Cardiac fibroblast (primary cell): ENCODE data around the gene HEXIM2.
"Not testable (repeated sequence)": the region's sequence is repeated elsewhere in the genome, so short reads cannot be mapped to it uniquely, and the experiment has no call there.

Source experiments
- DNase-seq, 2 donors: peaks; one replicate each; pipeline versions ENCODE4 v3.0.0 to v3.0.0-alpha.2; 2010; ENCODE audit warnings: low read depth in 2 of 2
- H3K4me3 ChIP-seq, 2 donors: replicated peaks in 1 of 2; 1 replicate in 1 of 2; 2 replicates in 1 of 2; pipeline ENCODE4 v1.5.1; 2011; ENCODE audit warnings: low read depth in 2 of 2, low read length in 2 of 2, mild to moderate bottlenecking in 2 of 2, moderate library complexity in 1 of 2
- CTCF ChIP-seq: IDR thresholded peaks from one replicate; pipeline ENCODE4 v1.5.1; 2011; ENCODE audit warnings: low read depth, mild to moderate bottlenecking, low read length, inconsistent platforms

Gene HEXIM2

GRCh38 chr17:45121055-45121454, 40.6 kb upstream of the HEXIM2 start:
- H3K4me3 ChIP-seq: no peak overlapping the region
- DNase-seq: no peak
- TF ChIP-seq CTCF: no peak

GRCh38 chr17:45123076-45123770, 38.5 kb upstream of the HEXIM2 start:
- no peak overlapping the region for H3K4me3 ChIP-seq
- TF ChIP-seq CTCF: no peak

GRCh38 chr17:45123930-45124796, 37.5 kb upstream of the HEXIM2 start:
- peak; percentile 88 for DNase-seq
- H3K4me3 ChIP-seq: no peak overlapping the region
- TF ChIP-seq CTCF: no peak

More at GRCh38 chr17:45123076-45123770, 38.5 kb upstream of the HEXIM2 start:
- DNase-seq: no peak

GRCh38 chr17:45124797-45125122, 36.9 kb upstream of the HEXIM2 start:
- not testable (repeated sequence) for DNase-seq, H3K4me3 ChIP-seq

- TF ChIP-seq CTCF: no peak
- no peak overlapping the region for H3K4me3 ChIP-seq
- DNase-seq: no peak
Measured at GRCh38 chr17:45125509-45125908, 36.2 kb upstream of the HEXIM2 start.

GRCh38 chr17:45127207-45127547, 34.5 kb upstream of the HEXIM2 start:
- H3K4me3 ChIP-seq: no peak overlapping the region
- no peak for DNase-seq
- TF ChIP-seq CTCF: no peak

- no peak overlapping the region for H3K4me3 ChIP-seq
- TF ChIP-seq CTCF: no peak
- peak in 1 of 2 donors; percentile 55 for DNase-seq
Measured at GRCh38 chr17:45127548-45128300, 34.0 kb upstream of the HEXIM2 start.
